ENCODE data around the gene DNASE1L1.

The DNASE1L1 gene

GRCh38 chrX:154404625-154405192 is 4.3 kb downstream of the DNASE1L1 start:
- TF ChIP-seq RAD21 (IDR thresholded peaks at IDR 0.05; ENCODE audit: low read depth) (no peak), CEBPB (IDR thresholded peaks at IDR 0.05) (no peak), FOXM1 (IDR thresholded peaks at IDR 0.05; ENCODE audit: borderline replicate concordance, low read depth) (no peak), EP300 (IDR thresholded peaks at IDR 0.05; ENCODE audit: borderline replicate concordance) (no peak), CREB1 (IDR thresholded peaks at IDR 0.05; ENCODE audit: low read depth) (no peak), NFIC (IDR thresholded peaks at IDR 0.05) (no peak), MAX (IDR thresholded peaks at IDR 0.05) (no peak), TEAD4 (IDR thresholded peaks at IDR 0.05) (no peak), ZBTB7A (IDR thresholded peaks at IDR 0.05; ENCODE audit: low read depth) (no peak), TAF1 (IDR thresholded peaks at IDR 0.05; ENCODE audit: low read depth) (no peak), REST (IDR thresholded peaks at IDR 0.05; ENCODE audit: low read depth) (no peak), EGR1 (IDR thresholded peaks at IDR 0.05) (no peak), YY1 (IDR thresholded peaks at IDR 0.05; ENCODE audit: low read depth) (no peak), TCF12 (IDR thresholded peaks at IDR 0.05; ENCODE audit: low read depth) (no peak), USF1 (IDR thresholded peaks at IDR 0.05) (no peak)

GRCh38 chrX:154403858-154404257 is 5.2 kb downstream of the DNASE1L1 start:
- TF ChIP-seq EGR1 (IDR thresholded peaks at IDR 0.05) (no peak), ZBTB7A (IDR thresholded peaks at IDR 0.05; ENCODE audit: low read depth) (no peak), MAX (IDR thresholded peaks at IDR 0.05) (no peak), TCF12 (IDR thresholded peaks at IDR 0.05; ENCODE audit: low read depth) (no peak), YY1 (IDR thresholded peaks at IDR 0.05; ENCODE audit: low read depth) (no peak), CEBPB (IDR thresholded peaks at IDR 0.05) (no peak), RAD21 (IDR thresholded peaks at IDR 0.05; ENCODE audit: low read depth) (no peak), EP300 (IDR thresholded peaks at IDR 0.05; ENCODE audit: borderline replicate concordance) (no peak), TEAD4 (IDR thresholded peaks at IDR 0.05) (no peak), NFIC (IDR thresholded peaks at IDR 0.05) (no peak)

- TF ChIP-seq ZBTB7A (IDR thresholded peaks at IDR 0.05; ENCODE audit: low read depth) = no peak
- no peak for TF ChIP-seq MAX (IDR thresholded peaks at IDR 0.05)
- TF ChIP-seq EP300 (IDR thresholded peaks at IDR 0.05; ENCODE audit: borderline replicate concordance) = no peak
- no peak for TF ChIP-seq CREB1 (IDR thresholded peaks at IDR 0.05; ENCODE audit: low read depth)
- no peak for TF ChIP-seq REST (IDR thresholded peaks at IDR 0.05; ENCODE audit: low read depth)
These were observed 5.9 kb downstream of the DNASE1L1 start for GRCh38 chrX:154403192-154403591.

GRCh38 chrX:154402622-154403127 is 6.4 kb downstream of the DNASE1L1 start:
- no peak for TF ChIP-seq YY1 (IDR thresholded peaks at IDR 0.05; ENCODE audit: low read depth)
- TF ChIP-seq MAX (IDR thresholded peaks at IDR 0.05) = no peak
- TF ChIP-seq USF1 (IDR thresholded peaks at IDR 0.05) = no peak

GRCh38 chrX:154401918-154402621 is 7.0 kb downstream of the DNASE1L1 start:
- TF ChIP-seq RAD21 (IDR thresholded peaks at IDR 0.05; ENCODE audit: low read depth) = no peak
- no peak for TF ChIP-seq FOXM1 (IDR thresholded peaks at IDR 0.05; ENCODE audit: borderline replicate concordance, low read depth)
- TF ChIP-seq TCF12 (IDR thresholded peaks at IDR 0.05; ENCODE audit: low read depth) = no peak

All from Ishikawa (cell line).